ENCODE measurements around the gene PRKRA.
"Not testable (repeated sequence)": the region's sequence is repeated elsewhere in the genome, so short reads cannot be mapped to it uniquely, and the experiment has no call there.

The PRKRA gene

DNA sequence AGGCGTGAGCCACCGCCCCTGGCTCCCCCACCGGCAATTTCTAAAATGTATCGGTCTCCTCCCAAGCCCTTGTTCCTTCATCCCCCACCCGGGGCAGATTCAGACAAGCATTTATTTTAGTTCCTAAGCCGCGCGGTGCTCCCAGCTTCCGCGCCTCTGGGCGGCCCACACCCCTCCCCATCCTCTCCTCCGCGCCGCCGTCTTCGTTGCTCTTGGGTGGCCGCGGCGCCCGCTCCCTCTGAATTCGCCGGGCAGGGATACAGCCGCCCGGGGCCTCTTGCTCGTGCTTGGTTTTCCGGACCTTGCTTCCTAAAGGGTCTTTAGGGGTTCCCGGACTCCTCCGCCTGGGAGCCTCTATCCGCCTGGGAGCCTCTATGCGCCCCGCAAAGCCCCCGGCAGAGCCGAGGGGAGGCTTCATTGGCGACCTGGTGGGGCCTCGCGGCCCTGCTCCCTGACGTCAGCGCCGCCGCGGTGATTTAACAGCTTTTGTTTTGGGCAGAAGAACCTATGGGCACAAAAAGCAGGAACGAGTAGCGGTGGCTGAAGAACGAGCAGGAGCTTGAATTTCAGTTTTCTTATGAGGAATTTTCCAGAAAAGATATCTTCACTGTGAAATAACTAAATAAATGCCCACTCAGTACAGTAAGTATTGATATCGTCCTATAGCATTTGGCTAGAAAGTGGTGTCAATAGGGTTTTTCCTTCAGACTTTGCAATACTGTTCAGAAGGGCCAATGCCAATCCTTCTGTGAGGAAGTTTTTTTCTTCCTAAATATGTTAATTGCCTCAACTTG lies 37.3 kb downstream of the PRKRA start:
- DNase-seq (ENCODE audit: low read depth): peak; percentile 31

DNA sequence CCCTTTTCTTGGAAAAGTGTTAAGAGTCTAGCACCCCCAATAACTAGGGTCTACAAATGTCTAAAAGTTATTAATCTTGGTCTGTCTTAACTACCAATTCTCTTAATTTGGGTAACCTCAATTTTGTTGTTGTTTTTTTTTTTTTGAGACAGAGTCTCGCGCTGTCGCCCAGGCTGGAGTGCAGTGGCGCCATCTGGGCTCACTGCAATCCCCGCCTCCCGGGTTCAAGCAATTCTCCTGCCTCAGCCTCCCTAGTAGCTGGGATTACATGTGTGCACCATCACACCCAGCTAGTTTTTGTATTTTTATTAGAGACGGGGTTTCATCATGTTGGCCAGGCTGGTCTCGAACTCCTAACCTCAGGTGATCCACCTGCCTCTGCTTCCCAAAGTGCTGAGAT lies 38.5 kb downstream of the PRKRA start:
- not testable (repeated sequence) for DNase-seq (ENCODE audit: low read depth)

DNA sequence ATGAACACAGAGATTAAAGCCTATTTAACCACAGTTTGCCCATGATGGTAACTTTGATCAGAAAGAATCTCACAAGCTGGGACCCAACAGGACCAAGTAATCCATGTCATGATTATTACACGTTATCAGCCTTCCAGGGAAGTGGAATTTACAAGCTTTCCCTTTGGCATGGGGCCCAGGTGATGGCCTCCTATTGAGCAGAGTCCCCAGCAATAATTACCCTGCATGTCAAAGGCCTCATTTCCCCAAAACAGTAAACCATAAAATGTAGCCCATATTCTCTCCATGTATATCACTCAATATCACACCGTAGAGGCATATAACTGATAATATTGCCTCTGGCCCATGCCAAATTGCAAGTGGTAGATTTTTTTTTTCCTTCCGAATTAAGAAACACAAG lies 38.9 kb downstream of the PRKRA start:
- no peak for DNase-seq (ENCODE audit: low read depth)

DNA sequence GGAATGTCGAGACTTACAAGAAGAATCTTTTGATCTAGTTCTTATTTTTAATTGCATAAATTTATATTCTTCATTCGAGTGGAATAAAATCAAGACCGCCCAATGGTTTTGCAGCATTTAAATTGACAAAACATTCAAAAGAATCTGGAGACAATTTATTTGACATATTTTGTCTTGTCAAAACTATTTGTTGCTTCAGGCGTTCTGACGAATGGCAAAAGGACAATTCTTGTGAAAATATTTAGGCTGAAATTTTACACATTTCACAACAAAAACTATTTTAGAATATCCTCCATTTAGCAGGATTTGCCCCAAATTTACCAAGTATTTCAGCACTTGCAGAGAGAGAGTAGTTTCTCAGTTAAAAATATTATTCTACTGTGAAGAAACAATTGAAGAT lies 41.7 kb downstream of the PRKRA start:
- DNase-seq (ENCODE audit: low read depth): no peak

DNA sequence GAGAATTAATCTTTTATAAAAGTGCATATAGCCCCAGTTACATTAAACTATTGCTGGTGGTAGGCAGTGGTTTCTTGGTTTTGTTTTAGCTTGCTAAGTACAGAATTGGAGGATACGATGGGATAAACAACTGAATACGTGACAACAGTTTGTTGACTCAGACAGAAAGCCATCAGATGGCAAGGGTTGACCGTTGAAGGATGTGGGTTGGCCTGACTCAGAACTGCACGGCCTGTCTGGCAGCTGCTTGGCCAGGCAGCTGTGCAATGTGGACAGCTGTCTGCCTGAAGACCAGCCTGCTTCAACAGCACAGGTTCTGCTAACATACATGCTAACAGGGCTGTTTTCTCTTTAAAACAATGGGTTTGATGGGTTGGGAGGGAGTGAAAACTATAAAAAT lies 46.6 kb downstream of the PRKRA start:
- DNase-seq (ENCODE audit: low read depth): peak; percentile 46

DNA sequence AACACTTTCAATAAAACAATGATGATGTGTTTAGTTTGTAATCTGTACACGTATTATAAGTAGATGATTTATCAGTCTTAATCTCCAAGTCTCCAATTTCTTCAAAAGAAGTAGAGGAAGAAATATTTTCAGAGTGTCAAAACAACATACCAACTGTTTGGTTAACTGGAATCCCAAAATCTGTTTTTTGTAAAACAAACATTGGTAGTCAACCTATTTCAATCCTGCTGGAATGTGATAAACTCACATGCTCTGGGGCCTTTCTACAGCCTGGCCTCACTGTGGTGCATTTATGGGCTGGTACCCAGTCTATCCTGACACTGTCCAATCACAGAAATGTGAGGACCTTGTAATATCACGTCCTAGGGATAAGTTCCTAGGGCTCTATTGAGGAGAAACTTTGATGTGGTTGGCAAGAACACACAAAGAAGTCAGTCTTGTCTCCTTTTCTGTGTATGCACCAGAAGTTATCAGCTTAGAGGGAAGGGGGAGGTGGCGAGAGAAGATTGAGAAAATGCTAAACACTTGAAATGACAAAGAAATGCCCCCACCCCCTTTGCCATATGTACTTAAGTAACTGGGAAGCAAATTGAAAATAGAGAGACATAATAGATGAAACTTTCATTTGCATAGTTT lies 47.2 kb downstream of the PRKRA start:
- no peak for DNase-seq (ENCODE audit: low read depth)

DNA sequence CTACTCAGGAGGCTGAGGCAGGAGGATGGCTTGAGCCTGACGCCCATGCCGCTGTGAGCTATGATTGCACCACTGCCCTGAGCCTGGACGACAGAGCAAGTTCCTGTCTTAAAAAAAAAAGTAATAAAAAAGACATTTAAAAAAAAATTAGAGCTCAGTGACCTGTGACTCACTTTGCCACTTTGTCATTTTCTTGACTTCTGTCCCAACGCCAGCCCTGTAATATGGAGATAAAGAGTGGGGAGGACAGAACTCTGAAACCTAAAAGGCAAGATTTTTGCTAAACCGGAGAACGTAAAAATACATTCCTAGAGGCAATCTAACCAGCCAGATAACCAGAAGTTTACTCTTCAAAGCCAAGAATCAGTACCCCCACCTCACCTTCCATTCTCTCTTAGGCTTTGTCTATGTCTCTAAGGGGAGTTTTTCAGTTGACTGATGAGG lies 49.0 kb downstream of the PRKRA start:
- DNase-seq (ENCODE audit: low read depth): no peak

DNA sequence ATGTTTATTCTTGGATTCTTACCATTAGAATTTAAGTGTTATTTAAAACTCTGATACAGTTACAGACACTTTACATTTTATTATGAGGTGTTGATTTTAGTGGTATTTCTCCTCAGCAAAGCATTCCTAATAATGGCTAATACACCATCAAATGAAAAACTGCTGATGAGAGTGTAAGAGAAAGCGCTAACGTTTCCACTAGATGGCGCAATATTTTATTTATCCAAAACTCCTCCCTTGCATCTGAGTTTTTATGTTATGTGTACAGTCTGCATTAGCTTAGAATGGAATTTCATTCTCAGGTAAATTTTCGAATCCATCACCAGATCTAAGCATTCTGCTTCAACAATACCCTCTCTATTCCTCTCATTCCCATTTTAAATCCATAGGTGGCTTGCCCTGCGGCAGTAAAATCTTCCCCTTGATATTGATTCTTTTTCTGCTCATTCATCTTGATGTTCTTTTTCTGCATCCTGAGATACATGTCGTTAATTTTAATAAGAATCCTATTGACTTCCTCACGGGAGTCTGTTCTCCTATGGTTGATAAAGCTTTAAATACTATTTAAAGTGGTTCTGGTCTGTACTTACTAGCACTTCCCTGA lies 53.9 kb downstream of the PRKRA start:
- DNase-seq (ENCODE audit: low read depth): no peak

DNA sequence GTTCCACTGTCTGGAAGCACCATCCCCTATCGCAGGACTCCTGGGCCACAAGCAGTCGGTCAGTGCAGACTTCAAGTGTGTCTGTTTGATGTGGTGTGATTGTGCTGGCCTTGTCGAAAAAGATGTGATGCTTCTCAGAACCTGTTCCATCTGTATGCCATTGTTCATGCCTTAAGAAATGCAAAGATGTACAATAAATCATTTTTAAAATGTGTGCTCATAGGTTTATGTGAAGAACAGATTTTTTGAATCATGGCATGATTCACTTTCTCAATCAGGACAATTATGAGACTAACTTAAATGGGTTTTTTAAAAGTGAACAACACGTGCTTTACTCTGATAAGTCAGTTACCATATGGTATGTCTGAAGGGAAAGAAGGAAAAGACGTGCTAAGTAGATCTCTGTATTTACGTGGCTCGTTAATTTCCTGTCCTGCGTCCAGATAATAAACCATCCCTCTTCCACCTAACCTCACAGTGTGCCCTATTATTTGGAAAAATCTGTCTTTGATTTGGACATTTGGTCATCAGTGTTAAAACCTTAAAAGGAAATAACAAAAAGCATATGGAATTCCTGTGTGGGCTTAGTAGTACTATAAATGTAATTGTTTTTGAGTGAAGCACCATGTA lies 54.9 kb downstream of the PRKRA start:
- DNase-seq (ENCODE audit: low read depth): no peak

DNA sequence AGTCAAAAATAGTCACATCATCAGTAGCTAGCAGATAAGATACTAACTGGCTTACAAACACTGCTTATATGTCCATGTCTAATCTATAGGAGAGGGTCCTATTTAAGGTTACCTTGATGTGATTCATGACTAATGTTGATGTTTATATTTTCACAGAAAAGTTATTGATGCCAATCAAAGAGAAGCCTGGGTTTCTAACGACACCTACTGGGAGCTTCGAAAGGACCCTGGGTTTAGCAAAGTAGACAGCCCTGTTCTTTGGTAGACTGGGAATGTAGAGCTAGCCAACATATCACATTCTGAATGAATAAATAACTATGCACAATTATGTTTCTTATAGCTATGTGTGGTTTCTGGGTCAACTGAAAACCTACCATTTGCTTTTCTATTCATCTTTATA lies 55.7 kb downstream of the PRKRA start:
- DNase-seq (ENCODE audit: low read depth): no peak

DNA sequence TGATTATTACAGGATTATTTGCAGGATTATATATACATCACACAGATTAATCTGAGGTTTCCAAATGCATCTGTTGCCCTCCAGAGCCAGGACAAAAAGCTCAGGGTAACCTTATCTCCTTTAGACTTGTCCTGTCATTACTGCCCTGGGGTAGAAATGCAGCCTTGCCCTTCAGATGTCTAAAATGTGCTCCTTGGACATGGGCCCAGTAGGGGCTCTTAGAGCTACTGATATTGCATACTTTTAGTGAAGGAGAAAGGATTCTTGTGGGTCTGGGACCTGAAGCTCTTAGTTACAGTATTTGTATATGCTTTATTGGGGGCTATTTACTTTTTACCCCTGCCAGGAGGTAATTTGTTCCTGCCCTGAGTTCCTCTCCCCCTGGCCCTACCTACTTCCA lies 56.1 kb downstream of the PRKRA start:
- DNase-seq (ENCODE audit: low read depth): no peak

DNA sequence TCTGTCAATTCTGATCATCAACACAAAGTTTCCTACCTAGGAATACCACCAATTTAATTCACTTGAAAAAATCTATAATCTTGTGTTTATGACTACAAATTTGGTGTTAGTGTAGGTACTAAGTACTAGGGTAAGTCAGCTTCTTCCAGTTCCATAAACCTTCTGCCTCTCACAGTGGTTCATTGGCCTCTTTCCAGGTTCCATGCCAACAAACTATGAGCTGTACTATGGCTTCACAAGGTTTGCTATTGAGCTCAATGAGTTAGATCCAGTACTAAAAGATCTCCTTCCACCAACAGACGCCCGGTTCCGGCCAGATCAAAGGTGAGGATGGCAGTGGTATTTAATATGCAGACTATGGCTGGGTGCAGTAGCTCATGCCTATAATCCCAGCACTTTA lies 58.8 kb downstream of the PRKRA start:
- no peak for DNase-seq (ENCODE audit: low read depth)

DNA sequence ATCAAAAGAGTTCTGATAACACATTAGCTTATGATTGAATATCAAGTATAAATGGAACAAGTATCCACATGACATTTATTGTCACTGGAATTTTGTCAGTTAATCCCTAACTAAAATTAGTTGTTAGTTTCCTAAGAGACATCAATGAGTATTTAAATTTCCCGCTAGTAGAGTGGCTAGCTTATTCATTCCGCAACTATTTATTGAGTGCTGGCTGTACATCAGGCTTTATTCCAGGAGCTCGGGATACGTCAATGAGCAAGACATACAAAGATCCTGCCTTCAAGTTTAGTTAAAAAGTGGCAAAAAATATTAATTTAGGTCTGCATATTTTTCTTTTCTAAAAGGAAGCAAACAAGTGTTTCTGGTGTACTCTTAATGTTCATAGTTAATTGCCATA lies 59.3 kb downstream of the PRKRA start:
- no peak for DNase-seq (ENCODE audit: low read depth)

DNA sequence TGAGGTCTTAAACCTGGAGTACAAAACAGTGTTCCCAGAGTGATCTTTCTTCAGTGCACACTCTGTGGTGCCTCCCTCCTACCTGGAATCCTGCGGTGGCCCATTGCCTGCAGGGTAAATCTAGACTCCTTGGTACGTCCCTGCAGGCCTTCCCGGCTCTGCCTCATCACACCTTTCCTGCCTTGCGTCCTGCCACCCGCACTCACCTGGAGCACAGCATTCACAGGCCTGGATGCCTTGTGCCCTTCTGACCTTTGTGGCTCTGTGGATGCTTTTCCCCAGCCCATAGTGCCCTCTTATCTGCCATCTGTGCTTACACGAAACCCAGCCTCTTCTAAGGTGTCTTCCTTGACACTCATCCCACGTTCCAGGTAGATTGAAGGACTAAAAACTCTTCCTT lies 62.7 kb downstream of the PRKRA start:
- no peak for DNase-seq (ENCODE audit: low read depth)

DNA sequence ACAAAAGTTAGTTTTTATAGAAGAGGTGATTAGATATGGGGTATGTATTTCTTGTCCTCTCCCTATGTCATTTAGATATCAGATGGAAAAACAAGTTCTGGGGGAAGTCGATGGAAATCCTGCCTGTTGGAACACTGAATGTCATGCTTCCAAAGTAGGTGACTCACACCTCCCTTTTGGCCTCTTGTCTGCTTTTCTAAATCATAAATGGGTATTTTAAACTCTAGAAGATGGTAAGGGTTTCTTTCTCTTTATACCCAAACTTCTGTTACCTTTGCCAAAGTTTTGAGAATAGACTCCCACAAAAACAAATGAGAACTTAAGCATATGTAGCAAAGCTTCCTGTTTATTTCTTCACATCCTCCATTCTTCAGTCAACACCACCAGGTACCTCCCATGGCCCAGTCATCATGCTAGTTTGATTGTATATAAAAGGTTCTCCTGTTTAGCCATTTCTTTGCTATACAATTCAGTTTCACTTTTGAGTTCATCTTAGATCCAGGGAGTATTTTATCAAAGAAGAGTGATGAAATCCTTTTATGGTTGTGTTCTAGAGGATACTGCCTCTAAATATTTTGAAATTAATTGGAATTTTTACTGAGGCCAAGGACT lies 63.9 kb downstream of the PRKRA start:
- DNase-seq (ENCODE audit: low read depth): no peak

DNA sequence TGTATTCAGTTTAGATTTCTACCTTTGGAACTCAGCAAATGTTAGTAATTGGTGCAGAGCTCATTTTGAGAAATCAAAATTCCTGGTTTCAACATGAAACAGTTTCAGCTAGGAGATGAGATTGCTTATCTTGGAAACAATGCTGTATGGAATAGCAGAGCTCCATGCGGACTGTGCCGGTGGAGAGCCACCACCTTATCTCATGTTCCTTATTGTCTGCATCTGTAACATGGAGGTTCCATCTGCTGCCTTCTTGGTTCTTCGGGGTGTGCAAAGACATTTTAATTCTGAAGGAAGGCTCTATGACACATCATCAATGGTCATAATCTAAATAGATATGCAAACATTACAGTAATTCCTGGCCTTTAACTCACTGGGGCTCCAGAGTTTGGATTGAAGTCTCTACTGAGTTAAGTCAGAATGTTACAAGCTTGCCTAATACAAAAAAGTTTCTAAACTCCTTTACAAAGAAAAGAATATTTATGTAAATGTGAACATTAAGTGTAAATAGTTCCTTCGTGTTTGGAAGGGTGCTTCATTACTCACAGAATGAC lies 65.3 kb downstream of the PRKRA start:
- DNase-seq (ENCODE audit: low read depth): no peak

DNA sequence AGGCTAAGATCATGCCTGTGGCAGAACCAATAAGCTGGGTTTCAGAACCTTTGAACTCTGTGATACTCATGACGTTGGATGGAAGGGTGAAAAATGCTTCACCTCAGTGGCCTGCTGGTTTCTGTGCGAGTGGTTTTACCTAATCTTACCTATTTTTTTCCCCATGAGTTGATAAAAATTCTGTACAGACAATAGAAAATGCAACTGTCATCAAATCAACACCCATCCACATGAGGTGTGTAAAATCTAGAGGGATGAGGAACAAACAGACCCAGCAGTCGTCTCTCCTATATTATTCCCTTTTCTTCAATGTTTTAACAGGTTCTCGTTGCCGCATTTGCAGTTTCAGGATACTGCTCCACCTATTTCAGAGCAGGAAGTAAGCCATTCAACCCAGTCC lies 67.3 kb downstream of the PRKRA start:
- no peak for DNase-seq (ENCODE audit: low read depth)

Data from HS-27A (cell line).